Measurements from ENCODE around the gene ADSS1. TPM values are rescaled to one million over a fixed set of nuclear protein-coding genes. Genes with fewer than 3 reads are reported as not detected.
"Not testable (repeated sequence)": the region's sequence is repeated elsewhere in the genome, so short reads cannot be mapped to it uniquely, and the experiment has no call there.

Gene ADSS1
- total RNA-seq, 5 donors from 2014 or later (not counting 1 experiment from before 2014, with no cell fraction given) = 2.4 to 5.7 (median 3.5) TPM

DNA sequence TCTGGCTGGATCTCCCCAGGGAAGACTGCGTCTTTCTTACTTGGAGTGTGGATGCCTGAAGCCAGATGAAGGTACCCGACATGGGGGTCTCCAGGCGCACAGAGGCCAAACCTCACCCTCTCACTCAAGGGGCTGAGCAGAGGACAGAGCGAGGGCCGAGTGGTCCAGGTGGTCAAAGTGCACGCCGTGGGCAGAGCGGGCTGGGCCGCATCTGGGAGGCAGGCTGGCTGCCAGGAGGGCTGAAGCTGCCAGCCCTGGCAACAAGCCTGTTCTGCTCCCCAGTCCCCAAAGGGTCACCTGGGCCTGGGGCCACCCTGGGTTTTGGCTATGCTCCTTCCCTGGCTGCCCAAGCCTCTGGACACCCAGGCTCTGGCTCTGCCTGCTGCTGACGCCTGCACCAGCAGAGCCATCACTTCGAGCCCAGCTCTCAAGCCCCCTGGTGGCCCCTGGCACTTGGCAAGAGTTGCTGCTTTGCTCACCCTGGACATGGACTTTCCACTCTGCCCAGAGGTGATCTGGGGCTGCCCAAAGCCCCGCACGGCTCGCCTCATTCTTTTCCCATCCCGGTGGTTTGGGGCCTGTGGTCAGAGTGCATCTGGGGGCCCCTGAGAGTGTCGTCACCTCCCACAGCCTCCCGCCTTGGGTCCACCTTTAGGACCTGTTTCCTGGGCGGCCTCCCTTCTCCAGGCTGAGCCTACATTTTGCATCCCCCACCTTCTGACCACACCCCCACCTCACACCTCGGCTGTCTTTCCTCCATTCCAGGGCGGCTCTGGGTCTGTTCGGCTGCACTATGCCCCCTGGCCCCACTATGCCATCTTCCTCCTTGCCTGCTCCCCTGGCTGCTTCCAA is 2.8 kb downstream of the ADSS1 start:
- Histone ChIP-seq H3K36me3 (ENCODE audit: control insufficient read depth in 2 of 2, extremely low read depth in 1 of 2, insufficient read depth in 1 of 2, low read length in 1 of 2) (no peaks in the 10 kb centered on the region), H3K27me3 (replicated peaks in 1 of 2; ENCODE audit: control insufficient read depth in 2 of 2, extremely low read depth in 1 of 2, insufficient read depth in 2 of 2, low read length in 1 of 2) (peaks cover 0 to 14% of the 10 kb centered on the region in 2 experiments), H3K4me3 (ENCODE audit: control insufficient read depth in 1 of 2, extremely low read depth in 1 of 2, low read length in 1 of 2) (no peak overlapping the region), H3K27ac (ENCODE audit: low read length) (no peak overlapping the region), H3K4me1 (ENCODE audit: control insufficient read depth in 1 of 2, extremely low read depth in 1 of 2, insufficient read depth in 2 of 2, low read length in 2 of 2) (peaks cover 0 to 15% of the 10 kb centered on the region in 2 experiments), H3K9me3 (no peaks in the 10 kb centered on the region)
- WGBS (ENCODE audit: insufficient coverage) = 74% methylated on average over 20 of the region's 21 CpGs
- DNase-seq (no peak), ATAC-seq (replicated peaks in 1 of 4) (no peak)
- Mint-ChIP-seq H3K4me1 (peaks cover 0 to 3% (median 0%) of the 10 kb centered on the region in 3 donors), H3K4me3 (peak overlapping the region in 1 of 3 donors; percentile 17), H3K27me3 (no peaks in the 10 kb centered on the region), H3K9me3 (no peaks in the 10 kb centered on the region), H3K36me3 (no peaks in the 10 kb centered on the region), H3K27ac (no peak overlapping the region)
- ChIA-PET CTCF (no interaction called here), POLR2A (no interaction called here)

GRCh38 chr14:104728631-104729030 is 4.6 kb downstream of the ADSS1 start:
- ATAC-seq (replicated peaks in 1 of 4) (no peak), DNase-seq (no peak)
- ChIA-PET POLR2A (no interaction called here), CTCF (no interaction called here)
- Mint-ChIP-seq H3K4me1 (peaks cover 0 to 3% (median 0%) of the 10 kb centered on the region in 3 donors), H3K9me3 (no peaks in the 10 kb centered on the region), H3K27me3 (no peaks in the 10 kb centered on the region), H3K27ac (no peak overlapping the region), H3K36me3 (no peaks in the 10 kb centered on the region), H3K4me3 (no peak overlapping the region)
- H3K4me3 ChIP-seq (ENCODE audit: control insufficient read depth in 1 of 2, extremely low read depth in 1 of 2, low read length in 1 of 2) = no peak overlapping the region
- peaks cover 0 to 9% of the 10 kb centered on the region in 2 experiments for H3K4me1 ChIP-seq (ENCODE audit: control insufficient read depth in 1 of 2, extremely low read depth in 1 of 2, insufficient read depth in 2 of 2, low read length in 2 of 2)
- H3K36me3 ChIP-seq (ENCODE audit: control insufficient read depth in 2 of 2, extremely low read depth in 1 of 2, insufficient read depth in 1 of 2, low read length in 1 of 2) = no peaks in the 10 kb centered on the region
- WGBS (ENCODE audit: insufficient coverage) = 90% methylated on average over 14 of the region's 17 CpGs
- H3K27ac ChIP-seq (ENCODE audit: low read length) = no peak overlapping the region
- peaks cover 0 to 24% of the 10 kb centered on the region in 2 experiments for H3K27me3 ChIP-seq (replicated peaks in 1 of 2; ENCODE audit: control insufficient read depth in 2 of 2, extremely low read depth in 1 of 2, insufficient read depth in 2 of 2, low read length in 1 of 2)
- H3K9me3 ChIP-seq = no peaks in the 10 kb centered on the region

DNA sequence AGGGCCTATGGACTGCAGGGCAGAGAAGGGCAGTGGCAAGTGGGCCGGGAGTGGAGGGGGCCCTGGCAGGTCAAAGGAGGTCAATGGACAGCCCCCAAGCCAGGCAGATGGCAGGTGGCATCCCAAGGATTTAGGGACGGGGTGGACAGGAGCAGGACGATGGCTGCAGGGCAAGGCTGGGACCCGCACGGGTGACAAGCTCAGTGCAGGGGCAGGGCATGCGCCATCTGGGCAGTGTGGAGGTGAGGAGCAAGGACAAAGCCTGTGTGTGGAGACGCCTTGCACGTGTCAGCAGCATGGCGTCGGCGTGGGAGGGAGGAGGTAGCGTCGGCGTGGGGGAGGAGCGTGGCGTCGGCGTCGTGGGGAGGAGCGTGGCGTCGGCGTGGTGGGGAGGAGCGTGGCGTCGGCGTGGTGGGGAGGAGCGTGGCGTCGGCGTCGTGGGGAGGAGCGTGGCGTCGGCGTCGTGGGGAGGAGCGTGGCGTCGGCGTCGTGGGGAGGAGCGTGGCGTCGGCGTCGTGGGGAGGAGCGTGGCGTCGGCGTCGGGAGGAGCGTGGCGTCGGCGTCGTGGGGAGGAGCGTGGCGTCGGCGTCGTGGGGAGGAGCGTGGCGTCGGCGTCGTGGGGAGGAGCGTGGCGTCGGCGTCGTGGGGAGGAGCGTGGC is 5.3 kb downstream of the ADSS1 start:
- H3K27me3 Mint-ChIP-seq; H3K4me1 ChIP-seq (ENCODE audit: control insufficient read depth in 1 of 2, extremely low read depth in 1 of 2, insufficient read depth in 2 of 2, low read length in 2 of 2); CTCF ChIA-PET; H3K36me3 ChIP-seq (ENCODE audit: control insufficient read depth in 2 of 2, extremely low read depth in 1 of 2, insufficient read depth in 1 of 2, low read length in 1 of 2); POLR2A ChIA-PET; H3K9me3 Mint-ChIP-seq; H3K9me3 ChIP-seq; ATAC-seq (replicated peaks in 1 of 4); H3K4me3 Mint-ChIP-seq; H3K36me3 Mint-ChIP-seq; DNase-seq; H3K4me3 ChIP-seq (ENCODE audit: control insufficient read depth in 1 of 2, extremely low read depth in 1 of 2, low read length in 1 of 2); H3K4me1 Mint-ChIP-seq; H3K27ac ChIP-seq (ENCODE audit: low read length): not testable (repeated sequence)
- peaks cover 0 to 27% of the 10 kb centered on the region in 2 experiments for H3K27me3 ChIP-seq (replicated peaks in 1 of 2; ENCODE audit: control insufficient read depth in 2 of 2, extremely low read depth in 1 of 2, insufficient read depth in 2 of 2, low read length in 1 of 2)
- H3K27ac Mint-ChIP-seq = peak overlapping the region in 1 of 2 donors; percentile 28
- 96% methylated on average over 8 of the region's 73 CpGs for WGBS (ENCODE audit: insufficient coverage)

- H3K4me3 ChIP-seq (ENCODE audit: control insufficient read depth in 1 of 2, extremely low read depth in 1 of 2, low read length in 1 of 2) = no peak overlapping the region
- no peaks in the 10 kb centered on the region for H3K36me3 ChIP-seq (ENCODE audit: control insufficient read depth in 2 of 2, extremely low read depth in 1 of 2, insufficient read depth in 1 of 2, low read length in 1 of 2)
- H3K9me3 Mint-ChIP-seq = no peaks in the 10 kb centered on the region
- ATAC-seq (replicated peaks in 1 of 4) (no peak), DNase-seq (no peak)
- H3K4me3 Mint-ChIP-seq = no peak overlapping the region
- H3K27me3 ChIP-seq (replicated peaks in 1 of 2; ENCODE audit: control insufficient read depth in 2 of 2, extremely low read depth in 1 of 2, insufficient read depth in 2 of 2, low read length in 1 of 2) = peaks cover 0 to 24% of the 10 kb centered on the region in 2 experiments
- peaks cover 0 to 1% of the 10 kb centered on the region in 2 experiments for H3K4me1 ChIP-seq (ENCODE audit: control insufficient read depth in 1 of 2, extremely low read depth in 1 of 2, insufficient read depth in 2 of 2, low read length in 2 of 2)
- H3K36me3 Mint-ChIP-seq = no peaks in the 10 kb centered on the region
- H3K9me3 ChIP-seq = no peaks in the 10 kb centered on the region
- ChIA-PET POLR2A (no interaction called here), CTCF (no interaction called here)
- H3K4me1 Mint-ChIP-seq = peaks cover 0 to 3% (median 0%) of the 10 kb centered on the region in 3 donors
- no peaks in the 10 kb centered on the region for H3K27me3 Mint-ChIP-seq
- no peak overlapping the region for H3K27ac Mint-ChIP-seq
- no peak overlapping the region for H3K27ac ChIP-seq (ENCODE audit: low read length)
- 77% methylated on average over 2 of the region's 16 CpGs for WGBS (ENCODE audit: insufficient coverage)
Measured at GRCh38 chr14:104729835-104730181, 5.8 kb downstream of the ADSS1 start.

DNA sequence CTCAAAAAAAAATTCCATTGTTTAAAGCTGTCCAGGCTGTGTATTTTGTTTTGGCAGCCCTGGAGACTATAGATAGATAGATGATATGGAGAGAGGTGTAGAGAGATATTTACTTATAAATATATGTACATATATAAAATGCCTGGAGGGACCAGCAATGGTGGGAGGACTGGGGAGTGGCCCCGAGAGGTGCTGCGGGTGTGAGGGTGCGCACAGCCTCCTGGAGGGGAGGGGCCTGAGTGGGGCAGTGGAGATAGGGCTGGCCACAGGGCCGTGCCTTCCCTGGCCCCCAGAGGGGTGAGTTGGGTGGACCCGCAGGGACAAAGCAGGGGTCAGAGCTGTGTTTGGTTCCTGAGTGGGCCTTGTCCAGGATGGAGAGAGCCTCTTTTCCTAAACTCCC is 6.5 kb downstream of the ADSS1 start:
- Mint-ChIP-seq H3K4me1 (no peaks in the 10 kb centered on the region), H3K27ac (no peak overlapping the region), H3K36me3 (no peaks in the 10 kb centered on the region), H3K27me3 (no peaks in the 10 kb centered on the region), H3K9me3 (no peaks in the 10 kb centered on the region), H3K4me3 (no peak overlapping the region)
- ChIA-PET CTCF (no interaction called here), POLR2A (no interaction called here)
- no peak for DNase-seq
- Histone ChIP-seq H3K9me3 (no peaks in the 10 kb centered on the region), H3K27me3 (replicated peaks in 1 of 2; ENCODE audit: control insufficient read depth in 2 of 2, extremely low read depth in 1 of 2, insufficient read depth in 2 of 2, low read length in 1 of 2) (peaks cover 0 to 23% of the 10 kb centered on the region in 2 experiments), H3K27ac (ENCODE audit: low read length) (no peak overlapping the region), H3K4me3 (ENCODE audit: control insufficient read depth in 1 of 2, extremely low read depth in 1 of 2, low read length in 1 of 2) (no peak overlapping the region), H3K4me1 (ENCODE audit: control insufficient read depth in 1 of 2, extremely low read depth in 1 of 2, insufficient read depth in 2 of 2, low read length in 2 of 2) (no peaks in the 10 kb centered on the region), H3K36me3 (ENCODE audit: control insufficient read depth in 2 of 2, extremely low read depth in 1 of 2, insufficient read depth in 1 of 2, low read length in 1 of 2) (no peaks in the 10 kb centered on the region)
- no peak for ATAC-seq (replicated peaks in 1 of 4)
- WGBS (ENCODE audit: insufficient coverage) = 100% methylated on average over 1 of the region's 5 CpGs

GRCh38 chr14:104731320-104732294 is 7.6 kb downstream of the ADSS1 start:
- no peak for ATAC-seq (replicated peaks in 1 of 4)
- no peaks in the 10 kb centered on the region for H3K36me3 Mint-ChIP-seq
- no peak for DNase-seq
- H3K4me3 Mint-ChIP-seq = no peak overlapping the region
- H3K27ac ChIP-seq (ENCODE audit: low read length) = no peak overlapping the region
- ChIA-PET POLR2A (no interaction called here), CTCF (no interaction called here)
- H3K27ac Mint-ChIP-seq = no peak overlapping the region
- H3K4me3 ChIP-seq (ENCODE audit: control insufficient read depth in 1 of 2, extremely low read depth in 1 of 2, low read length in 1 of 2) = no peak overlapping the region
- no peaks in the 10 kb centered on the region for H3K9me3 Mint-ChIP-seq
- 81% methylated on average over 18 of the region's 18 CpGs for WGBS (ENCODE audit: insufficient coverage)
- no peaks in the 10 kb centered on the region for H3K27me3 Mint-ChIP-seq
- no peaks in the 10 kb centered on the region for H3K4me1 ChIP-seq (ENCODE audit: control insufficient read depth in 1 of 2, extremely low read depth in 1 of 2, insufficient read depth in 2 of 2, low read length in 2 of 2)
- H3K4me1 Mint-ChIP-seq = no peaks in the 10 kb centered on the region
- peaks cover 0 to 24% of the 10 kb centered on the region in 2 experiments for H3K27me3 ChIP-seq (replicated peaks in 1 of 2; ENCODE audit: control insufficient read depth in 2 of 2, extremely low read depth in 1 of 2, insufficient read depth in 2 of 2, low read length in 1 of 2)
- H3K36me3 ChIP-seq (ENCODE audit: control insufficient read depth in 2 of 2, extremely low read depth in 1 of 2, insufficient read depth in 1 of 2, low read length in 1 of 2) = no peaks in the 10 kb centered on the region
- H3K9me3 ChIP-seq = no peaks in the 10 kb centered on the region

Data from T-cell (primary cell).